ENCODE measurements around the gene FREY1. TPM values are rescaled to one million over a fixed set of nuclear protein-coding genes. Genes with fewer than 3 reads are reported as not detected.

FREY1 gene
- total and polyA plus RNA-seq, 2 donors (not counting 3 experiments of a cell fraction or from before 2014, with no cell fraction given) = 0.84 to 1.1 TPM

DNA sequence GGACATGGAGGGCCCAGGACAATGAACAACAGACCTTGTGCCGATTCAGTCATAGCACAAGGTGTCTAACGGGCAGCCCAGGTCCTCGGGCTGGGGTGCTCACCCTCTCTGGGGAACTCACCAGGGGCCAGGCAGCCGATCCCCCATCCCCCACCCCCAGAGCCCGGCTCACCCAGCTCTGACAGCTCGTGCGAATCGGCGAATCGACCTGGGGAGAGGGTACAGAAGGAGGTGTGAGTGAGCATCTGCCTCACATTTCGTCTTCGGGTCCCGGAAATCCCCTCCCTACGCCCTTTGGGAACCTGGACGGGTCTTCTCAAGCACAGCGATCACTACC lies 10.2 kb upstream of the FREY1 start:
- DNase-seq (ENCODE audit: low read depth, low spot score) = no peak
- Histone ChIP-seq H3K27ac (ENCODE audit: insufficient read depth, low read depth, low read length) (peak overlapping the region; percentile 79), H3K4me2 (ENCODE audit: insufficient read depth, low read length) (peak overlapping the region; percentile 96), H3K36me3 (ENCODE audit: control insufficient read depth in 2 of 2, extremely low read depth in 1 of 2, insufficient read depth in 2 of 2, low read length in 2 of 2) (peaks cover 0 to 25% of the 10 kb centered on the region in 2 experiments), H4K20me1 (replicated peaks; ENCODE audit: control insufficient read depth, extremely low read depth, insufficient read depth, low read length) (no peaks in the 10 kb centered on the region), H3K9me1 (replicated peaks; ENCODE audit: control insufficient read depth, extremely low read depth, insufficient read depth, low read length) (no peaks in the 10 kb centered on the region), H3K4me1 (ENCODE audit: control insufficient read depth, extremely low read depth, insufficient read depth, low read length) (peaks cover 10% of the 10 kb centered on the region), H3K4me3 (replicated peaks in 1 of 3; ENCODE audit: insufficient read depth in 1 of 3, low read depth in 1 of 3, low read length in 3 of 3) (peak overlapping the region; percentile 87 to 96 (median 94)), H3K79me2 (ENCODE audit: control insufficient read depth, insufficient read depth, low read length) (peaks cover 10% of the 10 kb centered on the region), H3K9ac (replicated peaks; ENCODE audit: extremely low read depth, insufficient read depth, low read length) (peak overlapping the region; percentile 88), H3K9me3 (replicated peaks; ENCODE audit: control insufficient read depth, insufficient read depth, low read length) (no peaks in the 10 kb centered on the region), H3K27me3 (ENCODE audit: control insufficient read depth in 2 of 2, insufficient read depth in 2 of 2, low read length in 2 of 2) (peaks cover 5 to 9% of the 10 kb centered on the region in 2 experiments), H2AFZ (ENCODE audit: low read depth, low read length) (peak overlapping the region; percentile 49)
- no peak for FAIRE-seq
- ChIA-PET CTCF (interaction anchor here (1.0 to 1.3 kb wide), 3 partner anchors 45 to 146 kb away, joined by 3 to 5 read pairs (median 4); no protein-coding TSS in a partner anchor), POLR2A (interaction anchor here (1.3 to 1.6 kb wide), 2 partner anchors 11 to 18 kb away, joined by 3 to 4 read pairs; no protein-coding TSS in a partner anchor)
- intact Hi-C loops (cut with micrococcal nuclease) = loop anchor here (1.0 kb wide), 1 partner anchor 45 kb away; no protein-coding TSS in a partner anchor
- dilution Hi-C loops (cut with MboI; ENCODE audit: extremely low pct_ligation_motif_present, low sequenced_read_pairs) = no loop called here
- TF ChIP-seq, protein P1, sequence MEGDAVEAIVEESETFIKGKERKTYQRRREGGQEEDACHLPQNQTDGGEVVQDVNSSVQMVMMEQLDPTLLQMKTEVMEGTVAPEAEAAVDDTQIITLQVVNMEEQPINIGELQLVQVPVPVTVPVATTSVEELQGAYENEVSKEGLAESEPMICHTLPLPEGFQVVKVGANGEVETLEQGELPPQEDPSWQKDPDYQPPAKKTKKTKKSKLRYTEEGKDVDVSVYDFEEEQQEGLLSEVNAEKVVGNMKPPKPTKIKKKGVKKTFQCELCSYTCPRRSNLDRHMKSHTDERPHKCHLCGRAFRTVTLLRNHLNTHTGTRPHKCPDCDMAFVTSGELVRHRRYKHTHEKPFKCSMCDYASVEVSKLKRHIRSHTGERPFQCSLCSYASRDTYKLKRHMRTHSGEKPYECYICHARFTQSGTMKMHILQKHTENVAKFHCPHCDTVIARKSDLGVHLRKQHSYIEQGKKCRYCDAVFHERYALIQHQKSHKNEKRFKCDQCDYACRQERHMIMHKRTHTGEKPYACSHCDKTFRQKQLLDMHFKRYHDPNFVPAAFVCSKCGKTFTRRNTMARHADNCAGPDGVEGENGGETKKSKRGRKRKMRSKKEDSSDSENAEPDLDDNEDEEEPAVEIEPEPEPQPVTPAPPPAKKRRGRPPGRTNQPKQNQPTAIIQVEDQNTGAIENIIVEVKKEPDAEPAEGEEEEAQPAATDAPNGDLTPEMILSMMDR (IDR thresholded peaks at IDR 0.05; ENCODE audit: extremely low read depth in 1 of 2, insufficient read depth in 1 of 2, low read depth in 1 of 2, low read length in 2 of 2) = no peak
- TF ChIP-seq POLR2AphosphoS5 (IDR thresholded peaks at IDR 0.05; ENCODE audit: insufficient read depth, low read depth, low read length) (no peak), JUN (IDR thresholded peaks at IDR 0.05; ENCODE audit: borderline replicate concordance, insufficient read depth, insufficient read length, low read depth) (no peak), FOS (IDR thresholded peaks at IDR 0.05; ENCODE audit: borderline replicate concordance, insufficient read depth, low read length) (no peak), GATA2 (IDR thresholded peaks at IDR 0.05; ENCODE audit: insufficient read depth, insufficient read length, low read depth, low read length) (no peak), MYC (IDR thresholded peaks at IDR 0.05; ENCODE audit: low read depth, low read length) (no peak), EZH2 (IDR thresholded peaks at IDR 0.05; ENCODE audit: borderline replicate concordance, low read depth, low read length, severe bottlenecking) (no peak), POLR2A (IDR thresholded peaks at IDR 0.05; ENCODE audit: low read depth, low read length) (no peak)
- TF ChIP-seq, protein P2, sequence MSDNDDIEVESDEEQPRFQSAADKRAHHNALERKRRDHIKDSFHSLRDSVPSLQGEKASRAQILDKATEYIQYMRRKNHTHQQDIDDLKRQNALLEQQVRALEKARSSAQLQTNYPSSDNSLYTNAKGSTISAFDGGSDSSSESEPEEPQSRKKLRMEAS (IDR thresholded peaks at IDR 0.05; ENCODE audit: insufficient read depth, insufficient read length) = no peak
- BruUV-seq (replicated peaks) = TSS peak; percentile 68
